HepG2 (cell line): ENCODE data around the gene PTPRM. TPM values are rescaled to one million over a fixed set of nuclear protein-coding genes. Genes with fewer than 3 reads are reported as not detected.

Experiments used
- AFF4 ChIP-seq: sonication (generic); formaldehyde crosslinking; IDR thresholded peaks from 2 replicates; pipeline ENCODE4 v1.4.0; 2020; ENCODE audit warnings: missing genetic modification reagents
- ARHGAP35 ChIP-seq: sonication (generic); formaldehyde crosslinking; IDR thresholded peaks from 2 replicates; pipeline ENCODE4 v1.9.0; 2022; ENCODE audit warnings: mild to moderate bottlenecking, inconsistent platforms, moderate library complexity, missing genetic modification reagents, borderline replicate concordance
- ATF7 ChIP-seq, 2 experiments: fragments of 450-650 bp in 1 of 2; sonication (generic) in 1 of 2; formaldehyde crosslinking in 1 of 2; IDR thresholded peaks; 2 replicates each; pipeline versions ENCODE4 v1.4.0 to v1.6.1; 2016 to 2020; ENCODE audit warnings: antibody characterized with exemption in 1 of 2, mild to moderate bottlenecking in 1 of 2, missing genetic modification reagents in 1 of 2
- GRHL1 ChIP-seq: sonication (generic); formaldehyde crosslinking; conservative IDR thresholded peaks from 2 replicates; pipeline ENCODE4 v1.8.0; 2022; ENCODE audit warnings: missing genetic modification reagents
- HNRNPL ChIP-seq: fragments of 200-400 bp; formaldehyde crosslinking; IDR thresholded peaks from 2 replicates; pipeline ENCODE4 v1.6.1; 2017; ENCODE audit warnings: mild to moderate bottlenecking, low read depth, low read length
- SIN3A ChIP-seq: IDR thresholded peaks from 2 replicates; pipeline ENCODE4 v1.6.1; 2011; ENCODE audit warnings: low read depth, mild to moderate bottlenecking, control low read depth, low read length, borderline replicate concordance
- TAF15 ChIP-seq: fragments of 200-400 bp; formaldehyde crosslinking; IDR thresholded peaks from one replicate; pipeline ENCODE4 v1.6.1; 2018; ENCODE audit warnings: mild to moderate bottlenecking, low read depth, low read length; ENCODE audit not compliant: poor library complexity, severe bottlenecking
- ZNF556 ChIP-seq: sonication (generic); formaldehyde crosslinking; IDR thresholded peaks from 2 replicates; pipeline ENCODE4 v1.4.0; 2020; ENCODE audit warnings: mild to moderate bottlenecking, missing genetic modification reagents, borderline replicate concordance
- ZNF713 ChIP-seq: sonication (generic); formaldehyde crosslinking; IDR thresholded peaks from 2 replicates; pipeline ENCODE4 v1.4.0; 2020; ENCODE audit warnings: mild to moderate bottlenecking, missing genetic modification reagents
- polyA plus RNA-seq, 8 experiments: library from polyadenylated mRNA; depleted of rRNA in 3 of 8; stranded (reverse) in 7 of 8; unstranded in 1 of 8; fragments of >200 nt; fragmentation: Illumina TruSeq in 4 of 8; extraction: Trizol in 4 of 8; gene quantifications; 2 replicates each; pipeline versions ENCODE4 v1.2.1 to v1.2.3, GENCODE V29; 2011 to 2016; ENCODE audit warnings: low read depth in 4 of 8, missing spikeins in 1 of 8, mixed read lengths in 1 of 8; ENCODE audit not compliant: insufficient read depth in 1 of 8
- total RNA-seq, 5 experiments: library from RNA; depleted of rRNA; stranded (reverse); fragments of >200 nt; fragmentation: Illumina TruSeq; extraction: Trizol; gene quantifications; 2 replicates each; pipeline ENCODE4 v1.2.3, GENCODE V29; 2016; ENCODE audit warnings: low read depth in 1 of 5
- TF ChIP-seq, protein P1 (sequence below), 2 experiments: sonication (generic) in 1 of 2; formaldehyde crosslinking in 1 of 2; IDR thresholded peaks; 2 replicates each; pipeline versions ENCODE4 v1.5.1 to v1.6.1; 2011 to 2020; ENCODE audit warnings: borderline replicate concordance in 1 of 2, low read depth in 1 of 2, low read length in 1 of 2, mild to moderate bottlenecking in 1 of 2, missing genetic modification reagents in 1 of 2, moderate library complexity in 1 of 2
- TF ChIP-seq, protein P2 (sequence below): IDR thresholded peaks from 2 replicates; pipeline ENCODE4 v1.6.1; 2016; ENCODE audit warnings: missing genetic modification reagents, missing compliant biosample characterization
- TF ChIP-seq, protein P3 (sequence below): sonication (generic); formaldehyde crosslinking; conservative IDR thresholded peaks from 2 replicates; pipeline ENCODE4 v1.4.0; 2020; ENCODE audit warnings: missing genetic modification reagents
- TF ChIP-seq, protein P4 (sequence below): sonication (generic); formaldehyde crosslinking; conservative IDR thresholded peaks from 2 replicates; pipeline ENCODE4 v1.4.0; 2020; ENCODE audit warnings: missing genetic modification reagents

The PTPRM gene
- total and polyA plus RNA-seq, 2 of the 13 experiments (the other 11 are each of a cell fraction or from before 2014, with no cell fraction given) = 12.6 to 108 TPM

DNA sequence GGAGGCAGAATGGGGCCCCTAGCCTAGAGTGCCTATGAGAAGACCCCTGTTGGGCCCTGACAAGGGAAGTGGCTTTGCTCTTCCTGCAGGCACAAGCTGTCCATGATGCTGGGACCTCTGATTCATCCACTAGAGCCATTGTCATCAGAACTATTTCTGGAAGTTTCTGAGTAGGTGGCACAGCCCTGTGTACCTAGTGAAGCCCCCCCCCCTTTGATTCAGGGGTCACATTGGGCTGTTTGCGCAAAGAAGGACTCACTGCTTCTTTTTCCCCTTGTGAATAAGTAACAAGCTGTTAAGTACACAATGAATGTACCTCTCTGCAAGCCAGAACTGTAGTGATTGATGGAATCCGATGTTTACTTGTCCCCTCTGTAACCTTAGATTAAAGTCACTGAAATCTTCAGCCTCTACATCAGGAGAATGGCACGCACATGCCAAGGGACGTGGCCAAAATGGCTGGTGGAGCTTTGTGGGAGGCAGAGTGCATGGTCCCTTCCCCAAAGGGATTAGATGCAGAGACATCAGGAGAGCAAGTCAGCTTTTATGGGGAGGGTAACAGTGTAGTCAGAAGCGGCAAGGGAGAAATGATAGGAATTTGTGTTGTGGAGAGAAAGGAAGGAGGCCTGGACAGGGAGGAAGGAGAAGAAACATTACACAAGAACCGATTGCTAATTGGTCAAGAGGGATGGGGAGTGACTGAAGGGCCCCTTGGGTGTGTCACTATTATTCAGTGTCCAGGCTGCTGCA, 774.5 kb downstream of the PTPRM start (continued):
- TF ChIP-seq SIN3A (no peak), ZNF556 (peak; percentile 53; the same call in 1 of the 2 replicates), TAF15 (no peak), GRHL1 (CRISPR knock-in tag) (no peak), ATF7 (IDR thresholded peaks at IDR 0.05) (peak; percentile 48; the same call in 1 of the 2 replicates), ATF7 (CRISPR knock-in tag; IDR thresholded peaks at IDR 0.05) (peak; percentile 94), AFF4 (CRISPR knock-in tag) (no peak), ARHGAP35 (CRISPR knock-in tag) (no peak), HNRNPL (no peak), ZNF713 (CRISPR knock-in tag) (no peak)
- TF ChIP-seq, protein P1, sequence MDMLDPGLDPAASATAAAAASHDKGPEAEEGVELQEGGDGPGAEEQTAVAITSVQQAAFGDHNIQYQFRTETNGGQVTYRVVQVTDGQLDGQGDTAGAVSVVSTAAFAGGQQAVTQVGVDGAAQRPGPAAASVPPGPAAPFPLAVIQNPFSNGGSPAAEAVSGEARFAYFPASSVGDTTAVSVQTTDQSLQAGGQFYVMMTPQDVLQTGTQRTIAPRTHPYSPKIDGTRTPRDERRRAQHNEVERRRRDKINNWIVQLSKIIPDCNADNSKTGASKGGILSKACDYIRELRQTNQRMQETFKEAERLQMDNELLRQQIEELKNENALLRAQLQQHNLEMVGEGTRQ (IDR thresholded peaks at IDR 0.05; ENCODE audit: low read depth, low read length) = no peak
- TF ChIP-seq, protein P1 (CRISPR knock-in tag; IDR thresholded peaks at IDR 0.05; ENCODE audit: borderline replicate concordance) = no peak
- TF ChIP-seq, protein P2, sequence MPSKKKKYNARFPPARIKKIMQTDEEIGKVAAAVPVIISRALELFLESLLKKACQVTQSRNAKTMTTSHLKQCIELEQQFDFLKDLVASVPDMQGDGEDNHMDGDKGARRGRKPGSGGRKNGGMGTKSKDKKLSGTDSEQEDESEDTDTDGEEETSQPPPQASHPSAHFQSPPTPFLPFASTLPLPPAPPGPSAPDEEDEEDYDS (CRISPR knock-in tag) = no peak
- TF ChIP-seq, protein P3, sequence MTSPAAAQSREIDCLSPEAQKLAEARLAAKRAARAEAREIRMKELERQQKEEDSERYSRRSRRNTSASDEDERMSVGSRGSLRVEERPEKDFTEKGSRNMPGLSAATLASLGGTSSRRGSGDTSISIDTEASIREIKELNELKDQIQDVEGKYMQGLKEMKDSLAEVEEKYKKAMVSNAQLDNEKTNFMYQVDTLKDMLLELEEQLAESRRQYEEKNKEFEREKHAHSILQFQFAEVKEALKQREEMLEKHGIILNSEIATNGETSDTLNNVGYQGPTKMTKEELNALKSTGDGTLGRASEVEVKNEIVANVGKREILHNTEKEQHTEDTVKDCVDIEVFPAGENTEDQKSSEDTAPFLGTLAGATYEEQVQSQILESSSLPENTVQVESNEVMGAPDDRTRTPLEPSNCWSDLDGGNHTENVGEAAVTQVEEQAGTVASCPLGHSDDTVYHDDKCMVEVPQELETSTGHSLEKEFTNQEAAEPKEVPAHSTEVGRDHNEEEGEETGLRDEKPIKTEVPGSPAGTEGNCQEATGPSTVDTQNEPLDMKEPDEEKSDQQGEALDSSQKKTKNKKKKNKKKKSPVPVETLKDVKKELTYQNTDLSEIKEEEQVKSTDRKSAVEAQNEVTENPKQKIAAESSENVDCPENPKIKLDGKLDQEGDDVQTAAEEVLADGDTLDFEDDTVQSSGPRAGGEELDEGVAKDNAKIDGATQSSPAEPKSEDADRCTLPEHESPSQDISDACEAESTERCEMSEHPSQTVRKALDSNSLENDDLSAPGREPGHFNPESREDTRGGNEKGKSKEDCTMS = no peak
- TF ChIP-seq, protein P4, sequence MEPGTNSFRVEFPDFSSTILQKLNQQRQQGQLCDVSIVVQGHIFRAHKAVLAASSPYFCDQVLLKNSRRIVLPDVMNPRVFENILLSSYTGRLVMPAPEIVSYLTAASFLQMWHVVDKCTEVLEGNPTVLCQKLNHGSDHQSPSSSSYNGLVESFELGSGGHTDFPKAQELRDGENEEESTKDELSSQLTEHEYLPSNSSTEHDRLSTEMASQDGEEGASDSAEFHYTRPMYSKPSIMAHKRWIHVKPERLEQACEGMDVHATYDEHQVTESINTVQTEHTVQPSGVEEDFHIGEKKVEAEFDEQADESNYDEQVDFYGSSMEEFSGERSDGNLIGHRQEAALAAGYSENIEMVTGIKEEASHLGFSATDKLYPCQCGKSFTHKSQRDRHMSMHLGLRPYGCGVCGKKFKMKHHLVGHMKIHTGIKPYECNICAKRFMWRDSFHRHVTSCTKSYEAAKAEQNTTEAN (CRISPR knock-in tag) = no peak
